Glutamatergic neuron (in vitro differentiated cells): ENCODE data around the gene ADGRF3. TPM values are rescaled to one million over a fixed set of nuclear protein-coding genes. Genes with fewer than 3 reads are reported as not detected.
"Not testable (repeated sequence)": the region's sequence is repeated elsewhere in the genome, so short reads cannot be mapped to it uniquely, and the experiment has no call there.

Experiments used
- DNase-seq: peaks from one replicate; pipeline ENCODE4 v3.0.0; 2022
- H3K27ac Mint-ChIP-seq: one replicate; pipeline ENCODE4 v1.8.0; 2020; ENCODE audit warnings: mild to moderate bottlenecking, mixed read lengths, inconsistent platforms; ENCODE audit not compliant: unreplicated experiment
- H3K27me3 Mint-ChIP-seq: one replicate; pipeline ENCODE4 v1.8.0; 2020; ENCODE audit warnings: mild to moderate bottlenecking, moderate library complexity, mixed read lengths, inconsistent platforms; ENCODE audit not compliant: unreplicated experiment
- H3K36me3 Mint-ChIP-seq: one replicate; pipeline ENCODE4 v1.8.0; 2020; ENCODE audit warnings: mild to moderate bottlenecking, mixed read lengths, inconsistent platforms; ENCODE audit not compliant: unreplicated experiment
- H3K4me1 Mint-ChIP-seq: one replicate; pipeline ENCODE4 v1.8.0; 2020; ENCODE audit warnings: mild to moderate bottlenecking, low read depth, mixed read lengths, inconsistent platforms; ENCODE audit not compliant: unreplicated experiment
- H3K4me3 Mint-ChIP-seq: one replicate; pipeline ENCODE4 v1.8.0; 2020; ENCODE audit warnings: mild to moderate bottlenecking, mixed read lengths, inconsistent platforms; ENCODE audit not compliant: unreplicated experiment
- H3K9me3 Mint-ChIP-seq: one replicate; pipeline ENCODE4 v1.8.0; 2020; ENCODE audit warnings: mild to moderate bottlenecking, moderate library complexity, mixed read lengths, inconsistent platforms; ENCODE audit not compliant: unreplicated experiment
- CTCF ChIP-seq: fragments of 200-600 bp; sonication (generic); IDR thresholded peaks from one replicate; pipeline ENCODE4 v1.5.0; 2021; ENCODE audit not compliant: partially characterized antibody, unreplicated experiment
- total RNA-seq: library from RNA; stranded (reverse); fragmentation: NEBNext Ultra II Directional; extraction: Animal tissue kit (Norgen Biotek cat#: 25700); gene quantifications from one replicate; pipeline ENCODE4 v1.2.1, GENCODE V29; 2021; ENCODE audit not compliant: unreplicated experiment

ADGRF3 gene
- total RNA-seq, 1 donor from 2014 or later, result 0.54 TPM

- Mint-ChIP-seq H3K9me3 (no peaks in the 10 kb centered on the region), H3K36me3 (no peaks in the 10 kb centered on the region), H3K4me3 (no peak overlapping the region), H3K27me3 (no peaks in the 10 kb centered on the region), H3K27ac (no peak overlapping the region), H3K4me1 (no peaks in the 10 kb centered on the region)
- no peak for TF ChIP-seq CTCF
- no peak for DNase-seq
Measured at GRCh38 chr2:26273501-26273900, 73.1 kb downstream of the ADGRF3 start.

GRCh38 chr2:26270373-26270772 lies 76.2 kb downstream of the ADGRF3 start:
- Mint-ChIP-seq H3K27me3 (no peaks in the 10 kb centered on the region), H3K4me3 (no peak overlapping the region), H3K27ac (no peak overlapping the region), H3K36me3 (no peaks in the 10 kb centered on the region), H3K9me3 (peaks cover 3% of the 10 kb centered on the region), H3K4me1 (no peaks in the 10 kb centered on the region)
- no peak for DNase-seq
- TF ChIP-seq CTCF, result no peak

- no peak for DNase-seq
- peaks cover 3% of the 10 kb centered on the region for H3K9me3 Mint-ChIP-seq
- TF ChIP-seq CTCF, result no peak
- no peak overlapping the region for H3K4me3 Mint-ChIP-seq
- H3K4me1 Mint-ChIP-seq, result no peaks in the 10 kb centered on the region
- H3K36me3 Mint-ChIP-seq, result no peaks in the 10 kb centered on the region
- H3K27me3 Mint-ChIP-seq, result no peaks in the 10 kb centered on the region
- no peak overlapping the region for H3K27ac Mint-ChIP-seq
Measured at GRCh38 chr2:26269571-26270158, 76.9 kb downstream of the ADGRF3 start.

- not testable (repeated sequence) for H3K9me3 Mint-ChIP-seq, DNase-seq, H3K4me3 Mint-ChIP-seq, H3K27me3 Mint-ChIP-seq, H3K27ac Mint-ChIP-seq, H3K36me3 Mint-ChIP-seq, H3K4me1 Mint-ChIP-seq
Measured at GRCh38 chr2:26268670-26269385, 77.8 kb downstream of the ADGRF3 start.

GRCh38 chr2:26268213-26268612 lies 78.4 kb downstream of the ADGRF3 start:
- H3K9me3 Mint-ChIP-seq, result peaks cover 3% of the 10 kb centered on the region
- no peaks in the 10 kb centered on the region for H3K4me1 Mint-ChIP-seq
- H3K4me3 Mint-ChIP-seq, result no peak overlapping the region
- DNase-seq, result no peak
- H3K27ac Mint-ChIP-seq, result no peak overlapping the region
- H3K27me3 Mint-ChIP-seq, result no peaks in the 10 kb centered on the region
- no peaks in the 10 kb centered on the region for H3K36me3 Mint-ChIP-seq
- TF ChIP-seq CTCF, result no peak

GRCh38 chr2:26258836-26259235 lies 87.8 kb downstream of the ADGRF3 start:
- not testable (repeated sequence) for H3K9me3 Mint-ChIP-seq, H3K27ac Mint-ChIP-seq, H3K4me3 Mint-ChIP-seq, DNase-seq, H3K27me3 Mint-ChIP-seq, H3K4me1 Mint-ChIP-seq
- peaks cover 16% of the 10 kb centered on the region for H3K36me3 Mint-ChIP-seq
